ENCODE results near the gene GNB1. TPM values are rescaled to one million over a fixed set of nuclear protein-coding genes. Genes with fewer than 3 reads are reported as not detected.

Gene GNB1
- total and polyA plus RNA-seq, 10 of the 15 experiments (the other 5 are each of a cell fraction or from before 2014, with no cell fraction given) = 23.0 to 392 (median 93.9) TPM

- BruUV-seq (replicated peaks) = no TSS peak
- FAIRE-seq = no peak
- ChIA-PET CTCF (no interaction called here), SMC1A (ENCODE audit: uncharacterized antibody, unreplicated experiment) (interaction anchor here (1.2 kb wide), 1 partner anchor 22 kb away, joined by 3 read pairs; no protein-coding TSS in a partner anchor), POLR2A (no interaction called here), RAD21 (ENCODE audit: unreplicated experiment) (no interaction called here)
- Histone ChIP-seq H3K4me1 (ENCODE audit: control insufficient read depth, insufficient read depth, low read length) (peaks cover 22% of the 10 kb centered on the region), H3K79me2 (ENCODE audit: control insufficient read depth, insufficient read depth, low read length) (no peaks in the 10 kb centered on the region), H3K27ac (ENCODE audit: control insufficient read depth, insufficient read depth) (no peak overlapping the region), H3K4me2 (ENCODE audit: control insufficient read depth, insufficient read depth) (no peak overlapping the region), H3K9me3 (replicated peaks; ENCODE audit: control insufficient read depth, insufficient read depth, low read length) (no peaks in the 10 kb centered on the region), H3K27me3 (replicated peaks in 1 of 2; ENCODE audit: control insufficient read depth in 2 of 2, insufficient read depth in 2 of 2, low read length in 1 of 2) (no peaks in the 10 kb centered on the region), H3K4me3 (no peak overlapping the region), H2AFZ (ENCODE audit: control insufficient read depth, low read depth, low read length) (no peak overlapping the region), H4K20me1 (ENCODE audit: control insufficient read depth, insufficient read depth) (no peaks in the 10 kb centered on the region), H3K36me3 (ENCODE audit: control insufficient read depth in 2 of 2, insufficient read depth in 2 of 2, low read length in 1 of 2) (no peaks in the 10 kb centered on the region), H3K9ac (ENCODE audit: control insufficient read depth, insufficient read depth, low read length) (no peak overlapping the region)
- in situ Hi-C loops (cut with MboI) (no loop called here), intact Hi-C loops (cut with micrococcal nuclease; ENCODE audit: unreplicated experiment) (no loop called here)
- ATAC-seq = no peak
- no peak for DNase-seq (ENCODE audit: low read depth, low spot score)
- 66% methylated on average over 22 of the region's 22 CpGs for WGBS (ENCODE audit: insufficient coverage, insufficient replicate concordance, low lambda C conversion rate, missing lambda C conversion rate)
- TF ChIP-seq TARDBP (IDR thresholded peaks at IDR 0.05; ENCODE audit: borderline replicate concordance) = no peak
- no peak for TF ChIP-seq USF2 (IDR thresholded peaks at IDR 0.05; ENCODE audit: borderline replicate concordance, low read depth, low read length)
- no peak for TF ChIP-seq HSF1 (IDR thresholded peaks at IDR 0.05; ENCODE audit: low read depth, low read length)
- no peak for TF ChIP-seq SIN3A (IDR thresholded peaks at IDR 0.05; ENCODE audit: low read depth, low read length)
- TF ChIP-seq ZBTB33 (IDR thresholded peaks at IDR 0.05) = no peak
- no peak for TF ChIP-seq MYB (IDR thresholded peaks at IDR 0.05; ENCODE audit: borderline replicate concordance, low read depth, low read length)
- TF ChIP-seq SIX5 (IDR thresholded peaks at IDR 0.05; ENCODE audit: low read depth, low read length, severe bottlenecking) = no peak
- no peak for TF ChIP-seq ZNF217 (IDR thresholded peaks at IDR 0.05)
- no peak for TF ChIP-seq PKNOX1 (IDR thresholded peaks at IDR 0.05)
- no peak for TF ChIP-seq ATF2 (IDR thresholded peaks at IDR 0.05; ENCODE audit: low read length)
- no peak for TF ChIP-seq SMAD1 (IDR thresholded peaks at IDR 0.05; ENCODE audit: low read depth, partially characterized antibody)
- TF ChIP-seq SPI1 (IDR thresholded peaks at IDR 0.05; ENCODE audit: borderline replicate concordance, insufficient read depth, low read depth, low read length) = no peak
- no peak for TF ChIP-seq TAF1 (IDR thresholded peaks at IDR 0.05; ENCODE audit: borderline replicate concordance, low read depth, low read length)
- no peak for TF ChIP-seq RBBP5 (conservative IDR thresholded peaks at IDR 0.05)
- no peak for TF ChIP-seq ETV6 (conservative IDR thresholded peaks at IDR 0.05 in 1 of 2, IDR thresholded peaks at IDR 0.05 in 1 of 2; ENCODE audit: borderline replicate concordance in 1 of 2, low read depth in 1 of 2)
Observed at GRCh38 chr1:1910651-1911331, 19.9 kb upstream of the GNB1 start.

All from GM12878 (cell line).